22Rv1 (cell line): ENCODE measurements around the gene JUN.
"Not testable (repeated sequence)": the region's sequence is repeated elsewhere in the genome, so short reads cannot be mapped to it uniquely, and the experiment has no call there.

ENCODE experiments used
- H3K27ac ChIP-seq: fragments of 450-650 bp; 2 replicates; pipeline ENCODE4 v1.5.1; 2017
- CTCF ChIP-seq: fragments of 450-650 bp; IDR thresholded peaks from 2 replicates; pipeline ENCODE4 v1.5.1; 2017; ENCODE audit warnings: mild to moderate bottlenecking
- ZFX ChIP-seq: fragments of 450-650 bp; IDR thresholded peaks from 2 replicates; pipeline ENCODE4 v1.6.1; 2017; ENCODE audit warnings: antibody characterized with exemption, borderline replicate concordance

The JUN gene

GRCh38 chr1:58808077-58808476 is 24.2 kb upstream of the JUN start:
- no peak for TF ChIP-seq ZFX
- TF ChIP-seq CTCF, result no peak
- H3K27ac ChIP-seq, result no peak overlapping the region

DNA sequence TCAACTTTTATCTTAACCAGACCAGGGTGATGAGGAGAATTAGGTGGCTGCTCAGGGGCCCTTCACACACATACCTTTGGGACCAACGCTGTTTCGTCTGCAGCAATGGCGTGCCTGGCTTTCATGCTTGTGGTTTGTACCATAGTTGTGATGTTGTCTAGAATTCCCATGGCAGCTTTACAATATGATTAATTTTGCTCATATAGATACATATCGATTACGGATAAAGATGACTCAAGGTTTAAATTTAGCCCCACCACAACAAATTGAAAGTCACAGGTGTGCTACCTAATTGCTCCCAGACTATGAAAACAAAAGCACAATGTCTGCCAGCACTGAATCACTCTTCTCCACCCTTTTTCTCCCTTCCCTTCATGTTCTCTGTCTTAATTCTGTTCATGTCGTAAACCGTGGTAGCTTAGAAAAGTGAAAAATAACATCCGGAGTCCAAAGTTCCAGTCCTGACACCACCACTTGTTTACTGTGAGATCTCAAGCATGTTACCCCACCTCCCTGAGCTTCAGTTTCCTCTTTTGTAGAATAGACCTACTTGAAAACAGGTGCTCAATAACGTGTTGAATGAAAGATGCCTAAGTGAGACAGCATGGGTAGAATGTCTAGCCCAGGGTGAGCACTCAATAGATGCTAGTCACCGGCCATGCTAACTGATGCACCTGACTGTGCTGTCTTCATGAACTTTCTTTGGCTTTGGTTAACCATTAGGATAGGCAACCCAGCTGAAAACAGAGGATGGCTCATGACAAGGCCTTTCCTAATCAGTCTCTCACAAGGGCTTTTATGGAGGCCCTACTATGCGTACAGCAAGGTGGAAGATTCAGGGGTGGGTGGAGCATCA is 22.1 kb upstream of the JUN start:
- TF ChIP-seq ZFX, result no peak
- no peak overlapping the region for H3K27ac ChIP-seq

DNA sequence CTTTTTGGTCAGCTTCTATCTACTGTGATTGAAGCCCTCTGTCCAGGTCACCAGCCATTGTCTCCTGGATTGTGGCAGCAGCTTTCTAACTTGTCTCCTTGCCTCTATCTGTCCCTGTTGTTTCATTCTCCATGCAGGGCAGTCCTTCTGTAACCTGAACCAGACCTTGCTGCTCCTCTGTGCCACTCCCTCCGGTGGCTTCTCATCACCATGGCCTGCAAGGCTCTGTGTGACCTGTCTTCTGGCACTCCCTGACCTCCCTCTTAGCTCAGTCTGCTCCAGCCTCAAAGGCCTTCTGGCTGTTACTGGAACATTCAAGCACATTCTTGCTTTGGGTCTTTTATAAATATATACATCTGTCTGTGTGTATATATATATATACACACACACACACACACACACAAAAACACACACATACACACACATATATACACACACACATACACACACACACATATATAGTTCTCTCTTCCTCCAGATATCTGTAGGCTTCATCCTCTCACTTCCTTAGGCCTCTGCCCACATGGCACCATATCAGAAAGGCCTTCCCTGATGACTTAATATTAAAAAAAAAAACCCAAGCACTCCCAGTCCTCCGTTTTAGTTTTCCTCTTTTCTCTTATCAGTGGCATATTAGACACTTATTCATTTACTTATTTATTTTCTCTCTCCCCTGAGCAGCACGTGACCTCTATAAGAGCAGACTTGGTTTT is 21.2 kb upstream of the JUN start:
- TF ChIP-seq ZFX (no peak), CTCF (no peak)
- H3K27ac ChIP-seq, result no peak overlapping the region

DNA sequence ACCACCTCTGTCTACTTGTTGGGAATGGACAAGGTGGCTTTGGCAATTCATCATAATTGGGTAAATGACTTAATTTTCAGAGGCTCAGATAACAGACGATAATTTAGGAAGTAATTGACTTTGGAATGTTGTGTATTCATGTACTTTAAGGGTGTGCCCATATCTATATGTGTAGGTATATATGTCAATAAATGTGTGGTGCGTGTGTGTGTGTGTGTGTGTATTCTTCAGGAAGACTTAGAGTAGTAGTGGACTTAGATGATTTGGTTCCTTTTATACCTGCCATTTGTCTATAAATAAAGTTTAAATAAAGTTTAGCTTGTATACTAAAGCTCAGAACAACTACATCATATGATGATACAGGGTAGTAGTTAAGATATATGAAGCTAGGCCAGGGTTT is 20.0 kb upstream of the JUN start:
- H3K27ac ChIP-seq, result no peak overlapping the region
- no peak for TF ChIP-seq CTCF
- TF ChIP-seq ZFX, result no peak

DNA sequence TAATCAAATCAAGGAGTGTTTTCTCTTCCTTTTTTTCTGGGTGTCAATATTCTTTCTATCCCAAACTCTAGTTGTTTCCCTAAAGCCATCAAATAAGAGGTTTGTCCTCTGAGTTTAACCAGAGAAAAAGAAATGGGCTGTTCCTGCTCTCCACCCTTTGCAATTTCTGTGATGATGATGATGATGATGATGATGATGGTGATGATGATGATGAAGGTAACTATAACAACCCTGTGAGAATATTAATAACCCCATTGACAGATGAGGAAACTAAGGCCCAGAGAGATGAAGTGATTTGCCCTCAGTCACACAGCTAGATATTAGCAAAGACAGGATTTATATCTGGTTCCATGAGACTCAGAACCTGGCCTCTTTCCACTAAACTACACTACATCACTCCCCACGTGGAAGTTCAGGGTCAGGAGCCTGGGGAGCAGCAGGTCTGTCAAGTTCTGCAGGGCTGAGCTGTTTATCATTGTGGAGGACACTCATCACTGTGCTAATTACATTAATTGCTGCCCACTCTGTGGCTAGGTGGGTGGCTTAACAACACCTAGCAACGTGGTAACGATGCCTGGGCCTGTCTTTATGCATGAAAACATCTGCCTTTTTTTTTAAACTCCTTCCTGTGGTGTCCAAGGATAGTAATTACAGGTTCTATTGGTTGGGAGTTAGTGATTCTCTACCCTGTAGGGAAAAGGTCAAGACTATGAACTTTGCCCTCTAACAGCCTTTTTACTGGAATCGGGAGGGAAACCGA is 19.0 kb upstream of the JUN start:
- no peak for TF ChIP-seq ZFX
- TF ChIP-seq CTCF, result no peak
- H3K27ac ChIP-seq, result no peak overlapping the region

DNA sequence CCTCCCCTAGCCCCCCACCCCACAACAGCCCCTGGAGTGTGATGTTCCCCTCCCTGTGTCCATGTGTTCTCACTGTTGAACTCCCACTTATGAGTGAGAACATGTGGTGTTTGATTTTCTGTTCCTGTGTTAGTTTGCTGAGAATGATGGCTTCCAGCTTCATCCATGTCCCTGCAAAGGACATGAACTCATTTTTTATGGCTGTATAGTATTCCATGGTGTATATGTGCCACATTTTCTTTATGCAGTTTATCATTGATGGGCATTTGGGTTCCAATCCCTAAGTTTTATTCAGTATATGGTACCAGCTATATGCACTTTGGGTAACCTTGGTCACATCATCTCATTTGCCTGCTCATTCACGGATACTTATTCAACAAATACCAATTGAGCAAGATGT is 17.4 kb upstream of the JUN start:
- H3K27ac ChIP-seq, result not testable (repeated sequence)

GRCh38 chr1:58799650-58800049 is 15.8 kb upstream of the JUN start:
- no peak overlapping the region for H3K27ac ChIP-seq
- TF ChIP-seq CTCF, result no peak
- TF ChIP-seq ZFX, result no peak

DNA sequence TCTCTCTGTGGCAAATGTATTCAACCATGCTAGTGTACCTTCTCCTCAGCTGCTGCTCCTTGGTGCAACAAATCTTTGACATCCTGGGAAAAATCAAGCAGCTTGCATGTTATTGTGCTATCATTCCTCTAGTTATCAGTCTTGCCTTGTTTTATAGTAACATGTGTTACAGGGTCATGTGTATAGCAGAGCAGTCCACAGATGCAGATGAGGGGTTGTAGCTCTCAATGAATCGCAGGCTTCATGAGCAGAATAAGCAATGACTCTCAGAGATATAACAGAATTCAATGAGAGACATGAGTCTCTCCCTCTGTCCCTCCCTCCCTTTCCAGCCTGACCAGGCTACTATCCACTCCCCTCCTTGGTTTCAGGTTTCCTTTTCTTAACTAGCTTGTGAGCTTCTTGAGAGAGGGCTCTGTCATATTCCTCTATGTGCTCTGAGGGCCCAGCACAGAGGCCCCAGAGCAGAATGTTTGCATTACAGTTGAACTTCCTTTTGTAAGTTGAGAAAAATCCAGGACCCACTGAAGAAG is 15.1 kb upstream of the JUN start:
- H3K27ac ChIP-seq, result no peak overlapping the region
- TF ChIP-seq CTCF, result no peak
- no peak for TF ChIP-seq ZFX
